Heart left ventricle (tissue), 16 donors: ENCODE results near the gene PIM1. TPM values are rescaled to one million over a fixed set of nuclear protein-coding genes. Genes with fewer than 3 reads are reported as not detected.
A peak's percentile ranks its signal among the peaks of the same experiment; 100 is the strongest.

ENCODE experiments used
- ATAC-seq, 4 donors: fragments of 200-7000 bp; cut with Tn5 transposase; one replicate each; pipeline ENCODE4 v1.9.1; 2020 to 2022; ENCODE audit warnings: moderate library complexity in 4 of 4, mild to moderate bottlenecking in 3 of 4, moderate number of reproducible peaks in 1 of 4
- DNase-seq, 5 donors: peaks; one replicate each; pipeline ENCODE4 v3.0.0-alpha.2; 2020
- H3K27ac ChIP-seq, 12 donors: fragments of 200-600 bp; sonication (generic) in 4 of 12; one replicate each; pipeline versions ENCODE4 v1.5.0 to v1.8.0; 2016 to 2022; ENCODE audit warnings: mild to moderate bottlenecking in 2 of 12
- H3K27me3 ChIP-seq, 9 donors: fragments of 200-600 bp; sonication (generic) in 2 of 9; one replicate each; pipeline versions ENCODE4 v1.5.1 to v1.8.0; 2016 to 2022; ENCODE audit warnings: mild to moderate bottlenecking in 3 of 9
- H3K36me3 ChIP-seq, 9 donors: fragments of 200-600 bp; sonication (generic) in 2 of 9; one replicate each; pipeline versions ENCODE4 v1.5.0 to v1.8.0; 2018 to 2022; ENCODE audit warnings: mild to moderate bottlenecking in 2 of 9
- H3K4me1 ChIP-seq, 12 donors: fragments of 200-600 bp; sonication (generic) in 4 of 12; one replicate each; pipeline versions ENCODE4 v1.5.0 to v1.8.0; 2016 to 2022; ENCODE audit warnings: mild to moderate bottlenecking in 3 of 12
- H3K4me3 ChIP-seq, 12 donors: fragments of 200-600 bp; sonication (generic) in 4 of 12; one replicate each; pipeline versions ENCODE4 v1.5.0 to v1.8.0; 2017 to 2022; ENCODE audit warnings: mild to moderate bottlenecking in 9 of 12, moderate library complexity in 4 of 12
- H3K9me3 ChIP-seq, 12 donors: fragments of 200-600 bp; sonication (generic) in 4 of 12; one replicate each; pipeline versions ENCODE4 v1.5.0 to v1.8.0; 2016 to 2022; ENCODE audit warnings: mild to moderate bottlenecking in 1 of 12
- CTCF ChIP-seq, 12 donors: fragments of 200-600 bp; sonication (generic) in 4 of 12; IDR thresholded peaks; one replicate each; pipeline versions ENCODE4 v1.5.0 to v1.8.0; 2018 to 2022; ENCODE audit warnings: antibody characterized with exemption in 12 of 12, mild to moderate bottlenecking in 5 of 12
- POLR2A ChIP-seq, 2 donors: fragments of 450-650 bp; IDR thresholded peaks; one replicate each; pipeline ENCODE4 v1.6.1; 2017; ENCODE audit warnings: antibody characterized with exemption in 2 of 2, mild to moderate bottlenecking in 2 of 2, moderate library complexity in 2 of 2
- WGBS, 4 donors: extraction: QIAGEN DNeasy Blood & Tissue Kit in 2 of 4; methylation state at CpG; one replicate each; pipeline versions ENCODE4 v1.1.5 to v1.1.7; 2013 to 2018; 5-methylcytosine and 5-hydroxymethylcytosine counted together
- intact Hi-C, 10 donors: fragments of 100-400 bp; cut with DNase I; formaldehyde crosslinking; loops; one replicate each; pipeline versions ENCODE4 v1.11.1 to v1.14.2; 2022
- polyA plus RNA-seq, 2 donors: library from polyadenylated mRNA; stranded (reverse); fragments of 200-250 nt; gene quantifications; one replicate each; pipeline ENCODE4 v1.2.3, GENCODE V29; 2013
- total RNA-seq, 9 donors: library from RNA; depleted of rRNA in 2 of 9; stranded (reverse); fragments of >200 nt in 2 of 9; fragmentation: NEBNext Ultra II Directional in 3 of 9; extraction: Animal tissue kit (Norgen Biotek cat#: 25700) in 3 of 9; gene quantifications; one replicate each; pipeline versions ENCODE4 v1.1.0 to v1.2.4, GENCODE V29; 2016 to 2023
- donor health status: ischemic (EF 13 %, LVEDD 7.1; RV severe dilation, severe dysfunction).
- donor health status: healthy with polysubstance abuse.
- donor health status: DM: no; HTN: yes; CAD: no.
- donor health status: DM: no; HTN: no; CAD: no.
- donor health status: ischemic (EF 25% LVEDD 6.9; RV normal size, moderate dysfunction).
- donor health status: ischemic (EF 25% LVEDD 5.7; RV mildly dilated, moderate dysfunction).
- donor health status: healthy.
- donor health status: DM: yes; HTN: yes; CAD: no.
- donor health status: ischemic (EF 35%, LVEDD 5.7; RV mildly dilated, moderate dysfunction).
- donor health status: nonischemic (EF 11% LVEDD 7.7; RV severe dilation, severe dysfunction).
- donor health status: DM: yes; HTN: yes; CAD: no.
- donor health status: PGD.
- donor health status: ischemic (EF 29% LVEDD 5.4; RV normal size, mild dysfunction).
- donor health status: nonischemic (EF 23%, LVEDD 6.1; RV moderate dilation, normal function).

Gene PIM1
- total and polyA plus RNA-seq, 11 donors = 7.0 to 81.8 (median 16.0) TPM

DNA sequence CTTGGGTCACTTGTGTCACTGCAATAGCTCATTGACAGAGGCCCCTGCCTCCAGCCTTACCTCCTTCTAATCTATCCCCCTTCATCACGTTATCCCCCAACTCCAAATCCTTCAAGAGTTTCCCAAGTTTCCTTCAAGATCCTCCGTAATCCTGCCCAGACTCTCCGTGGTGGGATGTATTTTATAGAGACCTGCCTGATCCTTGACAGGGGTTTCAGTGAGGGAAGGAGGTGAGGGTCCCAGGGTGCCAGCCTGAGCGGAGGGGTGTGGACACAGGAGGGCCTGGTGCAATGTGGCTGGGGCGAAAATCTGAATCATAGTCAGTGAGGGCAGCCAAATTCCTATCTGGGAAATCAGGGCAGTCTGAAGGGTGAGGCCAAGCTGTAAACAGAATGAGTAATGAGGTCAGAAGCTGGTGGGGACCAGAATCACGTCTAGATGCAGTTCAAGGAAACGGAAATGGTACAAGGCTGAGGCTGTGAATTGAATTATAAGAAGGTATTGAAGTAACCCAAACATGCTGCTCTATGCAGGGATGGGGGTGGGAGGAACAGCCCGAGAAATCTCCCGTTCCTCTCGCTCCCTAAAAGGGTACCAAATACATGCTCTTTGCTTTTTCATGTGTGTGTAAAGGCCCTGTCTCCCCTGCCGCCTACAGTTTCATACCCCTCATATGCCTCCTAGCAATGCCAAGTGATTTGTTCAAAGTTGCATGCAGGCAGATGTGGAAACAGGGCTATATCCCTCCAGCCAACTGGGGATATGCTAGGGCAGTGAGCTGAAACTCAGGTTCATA lies 35.4 kb upstream of the PIM1 start:
- Histone ChIP-seq H3K4me3 (no peak overlapping the region), H3K27ac (peak overlapping the region in 7 of 12 donors; percentile 16 to 91 (median 29)), H3K9me3 (no peaks in the 10 kb centered on the region), H3K27me3 (no peaks in the 10 kb centered on the region), H3K4me1 (peaks cover 0 to 60% (median 20%) of the 10 kb centered on the region in 12 donors), H3K36me3 (no peaks in the 10 kb centered on the region)
- no peak for TF ChIP-seq CTCF (IDR thresholded peaks at IDR 0.05)
- no peak for TF ChIP-seq POLR2A (IDR thresholded peaks at IDR 0.05)
- ATAC-seq (peak in 2 of 4 donors; percentile 16 to 24), DNase-seq (no peak)
- 68 to 81% (median 74%) methylated on average over 11 of the region's 11 CpGs for WGBS, 4 donors
- intact Hi-C loops = loop anchor here in 3 of 10 donors (5.0 to 10.0 kb wide), 3 partner anchors 33 to 80 kb away; partner anchors contain the start of gene PIM1 (in 1 of the 3)

DNA sequence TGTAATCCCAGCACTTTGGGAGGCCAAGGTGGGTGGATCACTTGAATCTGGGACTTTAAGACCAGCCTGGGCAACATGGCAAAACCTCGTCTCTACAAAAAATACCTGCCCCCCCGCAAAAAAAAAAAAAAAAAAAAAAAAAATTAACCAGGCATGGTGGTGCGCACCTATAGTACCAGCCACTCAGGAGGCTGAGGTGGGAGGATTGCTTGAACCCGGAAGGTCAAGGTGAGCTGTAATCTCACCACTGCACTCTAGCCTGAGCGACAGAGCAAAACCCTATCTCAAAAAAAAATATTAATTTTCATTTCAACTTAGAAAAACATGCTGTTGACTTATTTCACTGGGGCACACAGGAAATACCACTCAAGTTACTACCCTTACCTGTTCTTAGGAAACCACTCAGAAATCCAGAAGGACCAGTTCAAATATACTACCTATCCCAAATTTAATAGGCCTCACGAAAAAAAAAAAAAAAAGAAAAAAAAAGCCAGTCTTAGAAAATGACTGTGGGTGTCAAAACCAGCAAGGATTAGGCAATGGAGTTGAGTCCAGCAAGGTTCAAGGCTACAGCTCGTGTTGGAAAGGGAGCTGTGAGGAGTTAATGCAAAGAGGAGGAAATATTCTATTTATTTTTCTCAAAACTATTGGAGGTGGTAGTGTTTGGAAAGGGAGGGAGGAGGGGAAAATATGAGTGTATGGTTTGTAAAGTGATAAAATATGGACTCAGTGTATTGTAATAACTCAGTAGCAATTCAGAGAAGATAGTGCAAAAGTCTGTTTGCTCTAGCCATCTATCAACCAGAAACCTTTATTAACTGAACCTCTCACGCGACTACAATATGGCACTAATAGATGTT lies 33.9 kb upstream of the PIM1 start:
- TF ChIP-seq CTCF (IDR thresholded peaks at IDR 0.05) (no peak), POLR2A (IDR thresholded peaks at IDR 0.05) (no peak)
- intact Hi-C loops = loop anchor here in 1 of 10 donors (10.0 kb wide), 1 partner anchor 81 kb away; no protein-coding TSS in a partner anchor
- H3K36me3 ChIP-seq = no peaks in the 10 kb centered on the region
- DNase-seq (no peak), ATAC-seq (no peak)
- H3K4me3 ChIP-seq = no peak overlapping the region
- peaks cover 0 to 48% (median 19%) of the 10 kb centered on the region in 12 donors for H3K4me1 ChIP-seq
- H3K9me3 ChIP-seq = no peaks in the 10 kb centered on the region
- no peaks in the 10 kb centered on the region for H3K27me3 ChIP-seq
- WGBS, 4 donors = 79 to 89% (median 84%) methylated on average over 9 of the region's 9 CpGs
- peak overlapping the region in 2 of 12 donors; percentile 58 to 91 for H3K27ac ChIP-seq

GRCh38 chr6:37136821-37137200 lies 33.1 kb upstream of the PIM1 start:
- DNase-seq = no peak
- Histone ChIP-seq H3K4me3 (no peak overlapping the region), H3K4me1 (peaks cover 0 to 46% (median 15%) of the 10 kb centered on the region in 12 donors), H3K36me3 (no peaks in the 10 kb centered on the region), H3K9me3 (no peaks in the 10 kb centered on the region), H3K27ac (peak overlapping the region in 4 of 12 donors; percentile 12 to 91 (median 48)), H3K27me3 (no peaks in the 10 kb centered on the region)
- intact Hi-C loops = loop anchor here in 1 of 10 donors (10.0 kb wide), 1 partner anchor 82 kb away; no protein-coding TSS in a partner anchor
- 75 to 86% (median 84%) methylated on average over 7 of the region's 7 CpGs for WGBS, 4 donors
- TF ChIP-seq POLR2A (IDR thresholded peaks at IDR 0.05) (no peak), CTCF (IDR thresholded peaks at IDR 0.05) (no peak)
- no peak for ATAC-seq
